Measurements from ENCODE around the gene MUC5B. TPM values are rescaled to one million over a fixed set of nuclear protein-coding genes. Genes with fewer than 3 reads are reported as not detected.

Gene MUC5B
- total and polyA plus RNA-seq, 2 of the 13 experiments (the other 11 are each of a cell fraction or from before 2014, with no cell fraction given): 0.01 TPM; not detected in 1

GRCh38 chr11:1309498-1310317, 86.8 kb downstream of the MUC5B start, which contains the start of gene TOLLIP (continued):
- peak; percentile 36; the same call in 1 of the 2 replicates for TF ChIP-seq ARID5B (CRISPR knock-in tag; IDR thresholded peaks at IDR 0.05)
- no peak for TF ChIP-seq ZNF20 (CRISPR knock-in tag; IDR thresholded peaks at IDR 0.05)
- peak; percentile 97 for TF ChIP-seq ZNF30 (CRISPR knock-in tag; IDR thresholded peaks at IDR 0.05)
- TF ChIP-seq MAFG (CRISPR knock-in tag; IDR thresholded peaks at IDR 0.05): no peak
- peak; percentile 63; the same call in 1 of the 2 replicates for TF ChIP-seq ARNTL (CRISPR knock-in tag; IDR thresholded peaks at IDR 0.05)
- TF ChIP-seq THRA (CRISPR knock-in tag; IDR thresholded peaks at IDR 0.05; ENCODE audit: borderline replicate concordance): peak; percentile 32; the same call in 1 of the 2 replicates
- no peak for TF ChIP-seq TBP (CRISPR knock-in tag; IDR thresholded peaks at IDR 0.05)
- peak; percentile 97 for TF ChIP-seq ZNF781 (CRISPR knock-in tag; IDR thresholded peaks at IDR 0.05; ENCODE audit: borderline replicate concordance, not compliant biosample characterization)
- TF ChIP-seq ZNF790 (CRISPR knock-in tag; IDR thresholded peaks at IDR 0.05; ENCODE audit: borderline replicate concordance): no peak
- TF ChIP-seq ZNF75D (CRISPR knock-in tag; IDR thresholded peaks at IDR 0.05; ENCODE audit: borderline replicate concordance): no peak
- TF ChIP-seq ZNF225 (CRISPR knock-in tag; IDR thresholded peaks at IDR 0.05): peak; percentile 83; the same call in 1 of the 2 replicates
- peak in 1 of 2 experiments; percentile 59; a peak in 2 of 4 replicates for TF ChIP-seq POLR2A (IDR thresholded peaks at IDR 0.05; ENCODE audit: insufficient read depth in 1 of 2, low read depth in 2 of 2, low read length in 2 of 2)
- no peak for TF ChIP-seq RBM39 (IDR thresholded peaks at IDR 0.05; ENCODE audit: low read depth, low read length, poor library complexity, severe bottlenecking)
- peak; percentile 96 for TF ChIP-seq ZFX (CRISPR knock-in tag; IDR thresholded peaks at IDR 0.05; ENCODE audit: low read depth)
- TF ChIP-seq ELF4 (CRISPR knock-in tag; IDR thresholded peaks at IDR 0.05; ENCODE audit: borderline replicate concordance): no peak
- TF ChIP-seq ZMAT5 (CRISPR knock-in tag; IDR thresholded peaks at IDR 0.05; ENCODE audit: borderline replicate concordance, low read depth): no peak
- TF ChIP-seq ZNF121 (CRISPR knock-in tag; IDR thresholded peaks at IDR 0.05): no peak
- TF ChIP-seq CERS6 (CRISPR knock-in tag; IDR thresholded peaks at IDR 0.05): no peak
- peak; percentile 45; the same call in 1 of the 2 replicates for TF ChIP-seq MEIS2 (CRISPR knock-in tag; IDR thresholded peaks at IDR 0.05)
- TF ChIP-seq ZNF547 (CRISPR knock-in tag; IDR thresholded peaks at IDR 0.05): peak; percentile 94
- no peak for TF ChIP-seq ATAD3A (CRISPR knock-in tag; IDR thresholded peaks at IDR 0.05)
- TF ChIP-seq DNMT1 (CRISPR knock-in tag; IDR thresholded peaks at IDR 0.05): peak; percentile 67; the same call in 1 of the 2 replicates
- peak; percentile 85; the same call in 1 of the 2 replicates for TF ChIP-seq ZNF766 (CRISPR knock-in tag; IDR thresholded peaks at IDR 0.05; ENCODE audit: borderline replicate concordance)

Measured in HepG2 (cell line).